Caco-2 (cell line): Measurements from ENCODE around the gene DPH6. TPM values are rescaled to one million over a fixed set of nuclear protein-coding genes. Genes with fewer than 3 reads are reported as not detected.

Experiments
- BruUV-seq: library from RNA; stranded (reverse); fragments of 400-500 nt; replicated peaks from 2 replicates; lab custom pipeline; 2021; lab: Mats Ljungman, UMichigan
- CTCF ChIA-PET: fragments of 300-600 bp; sonication (Branson Sonifier 250); formaldehyde crosslinking; loops from one replicate; lab custom pipeline; 2022; ENCODE audit warnings: antibody characterized with exemption; lab: Charles Lee
- POLR2A ChIA-PET: fragments of 300-600 bp; sonication (Branson Sonifier 250); formaldehyde crosslinking; loops from one replicate; lab custom pipeline; 2022; ENCODE audit warnings: antibody characterized with exemption; lab: Charles Lee
- DNase-seq, 2 experiments: peaks; one replicate each; pipeline versions ENCODE4 v3.0.0 to v3.0.0-alpha.2; 2020 to 2022
- H3K27me3 ChIP-seq: replicated peaks from 2 replicates; pipeline ENCODE4 v1.6.0; 2011; ENCODE audit warnings: low read length; ENCODE audit not compliant: control insufficient read depth, insufficient read depth
- H3K36me3 ChIP-seq: 2 replicates; pipeline ENCODE4 v1.5.1; 2011; ENCODE audit warnings: low read length; ENCODE audit not compliant: control insufficient read depth, insufficient read depth
- H3K4me1 ChIP-seq: fragments of 250-450 bp; sonication (Bioruptor Pico); 2 replicates; pipeline ENCODE4 v1.5.1; 2020; ENCODE audit warnings: mild to moderate bottlenecking
- H3K4me3 ChIP-seq: 2 replicates; pipeline ENCODE4 v1.5.1; 2011; ENCODE audit warnings: low read depth, mild to moderate bottlenecking, control low read depth, low read length
- H3K9me3 ChIP-seq: fragments of 250-450 bp; sonication (Bioruptor Pico); 2 replicates; pipeline ENCODE4 v1.5.1; 2020; ENCODE audit warnings: mild to moderate bottlenecking, moderate library complexity
- H3K27ac Mint-ChIP-seq: one replicate; pipeline ENCODE4 v1.8.0; 2022; ENCODE audit warnings: mixed read lengths; ENCODE audit not compliant: unreplicated experiment
- H3K27me3 Mint-ChIP-seq: one replicate; pipeline ENCODE4 v1.8.0; 2022; ENCODE audit warnings: mixed read lengths; ENCODE audit not compliant: insufficient read depth, unreplicated experiment
- H3K36me3 Mint-ChIP-seq: one replicate; pipeline ENCODE4 v1.8.0; 2022; ENCODE audit warnings: mild to moderate bottlenecking, mixed read lengths; ENCODE audit not compliant: insufficient read depth, unreplicated experiment
- H3K4me1 Mint-ChIP-seq: one replicate; pipeline ENCODE4 v1.8.0; 2022; ENCODE audit warnings: low read depth, mixed read lengths; ENCODE audit not compliant: unreplicated experiment
- H3K4me3 Mint-ChIP-seq: one replicate; pipeline ENCODE4 v1.8.0; 2022; ENCODE audit warnings: mild to moderate bottlenecking, moderate library complexity, mixed read lengths; ENCODE audit not compliant: unreplicated experiment
- H3K9me3 Mint-ChIP-seq: one replicate; pipeline ENCODE4 v1.8.0; 2022; ENCODE audit warnings: mixed read lengths; ENCODE audit not compliant: unreplicated experiment
- CTCF ChIP-seq, 2 experiments: fragments of 200-600 bp in 1 of 2; IDR thresholded peaks; 1 replicate in 1 of 2; 2 replicates in 1 of 2; pipeline versions ENCODE4 v1.5.1 to v1.8.0; 2011 to 2022; ENCODE audit warnings: antibody characterized with exemption in 1 of 2, control low read depth in 1 of 2, inconsistent platforms in 1 of 2, low read depth in 1 of 2, low read length in 1 of 2, mild to moderate bottlenecking in 1 of 2, moderate library complexity in 1 of 2; ENCODE audit not compliant: insufficient read depth in 1 of 2, severe bottlenecking in 1 of 2, unreplicated experiment in 1 of 2
- intact Hi-C: fragments of 100-400 bp; cut with micrococcal nuclease; formaldehyde crosslinking; loops from one replicate; pipeline ENCODE4 v1.10.0; 2022; ENCODE audit not compliant: unreplicated experiment
- total RNA-seq: library from RNA; stranded (reverse); gene quantifications from 2 replicates; pipeline ENCODE4 v1.2.3, GENCODE V29; 2022

DPH6 gene
- total RNA-seq, 1 experiment from 2014 or later, result 24.0 TPM

GRCh38 chr15:35481064-35481463 is 64.9 kb downstream of the DPH6 start:
- Mint-ChIP-seq H3K27me3 (no peaks in the 10 kb centered on the region), H3K4me1 (peaks cover 13% of the 10 kb centered on the region), H3K9me3 (peaks cover 3% of the 10 kb centered on the region), H3K27ac (no peak overlapping the region), H3K36me3 (peaks cover 2% of the 10 kb centered on the region), H3K4me3 (no peak overlapping the region)
- TF ChIP-seq CTCF (IDR thresholded peaks at IDR 0.05; ENCODE audit: insufficient read depth in 1 of 2, low read depth in 1 of 2, low read length in 1 of 2, severe bottlenecking in 1 of 2, unreplicated experiment in 1 of 2), result no peak
- no TSS peak for BruUV-seq
- Histone ChIP-seq H3K4me1 (peaks cover 7% of the 10 kb centered on the region), H3K36me3 (no peaks in the 10 kb centered on the region), H3K27me3 (no peaks in the 10 kb centered on the region), H3K4me3 (no peak overlapping the region), H3K9me3 (no peaks in the 10 kb centered on the region)
- POLR2A ChIA-PET, result no interaction called here
- intact Hi-C loops, result no loop called here
- DNase-seq, result no peak
- CTCF ChIA-PET, result no interaction called here

DNA sequence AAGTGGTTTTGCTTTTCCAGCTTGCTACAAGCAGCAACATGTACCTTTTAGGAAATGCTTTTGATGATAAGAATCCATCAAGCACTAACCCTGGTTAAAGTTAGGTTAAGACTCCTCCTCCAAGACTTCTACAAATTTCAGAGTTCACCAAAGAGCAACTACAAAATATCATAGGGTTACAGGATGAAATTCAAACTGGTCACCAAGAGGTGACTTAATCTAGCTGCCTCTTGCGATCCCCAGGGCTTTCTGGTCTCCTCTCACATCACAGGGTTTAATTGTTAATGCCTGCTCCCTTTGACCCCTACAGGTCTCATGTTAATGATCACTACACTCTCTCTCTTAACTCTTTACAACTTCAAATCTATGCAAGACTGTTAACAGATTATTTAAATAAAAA is 66.5 kb downstream of the DPH6 start:
- no peak for TF ChIP-seq CTCF (IDR thresholded peaks at IDR 0.05; ENCODE audit: insufficient read depth in 1 of 2, low read depth in 1 of 2, low read length in 1 of 2, severe bottlenecking in 1 of 2, unreplicated experiment in 1 of 2)
- ChIA-PET CTCF (no interaction called here), POLR2A (no interaction called here)
- Histone ChIP-seq H3K4me3 (no peak overlapping the region), H3K36me3 (no peaks in the 10 kb centered on the region), H3K9me3 (no peaks in the 10 kb centered on the region), H3K4me1 (peaks cover 7% of the 10 kb centered on the region), H3K27me3 (no peaks in the 10 kb centered on the region)
- H3K27ac Mint-ChIP-seq, result no peak overlapping the region
- peaks cover 13% of the 10 kb centered on the region for H3K4me1 Mint-ChIP-seq
- H3K36me3 Mint-ChIP-seq, result no peaks in the 10 kb centered on the region
- DNase-seq, result peak in 1 of 2 experiments; percentile 1
- no TSS peak for BruUV-seq
- intact Hi-C loops, result no loop called here
- H3K9me3 Mint-ChIP-seq, result no peaks in the 10 kb centered on the region
- H3K27me3 Mint-ChIP-seq, result no peaks in the 10 kb centered on the region
- no peak overlapping the region for H3K4me3 Mint-ChIP-seq

DNA sequence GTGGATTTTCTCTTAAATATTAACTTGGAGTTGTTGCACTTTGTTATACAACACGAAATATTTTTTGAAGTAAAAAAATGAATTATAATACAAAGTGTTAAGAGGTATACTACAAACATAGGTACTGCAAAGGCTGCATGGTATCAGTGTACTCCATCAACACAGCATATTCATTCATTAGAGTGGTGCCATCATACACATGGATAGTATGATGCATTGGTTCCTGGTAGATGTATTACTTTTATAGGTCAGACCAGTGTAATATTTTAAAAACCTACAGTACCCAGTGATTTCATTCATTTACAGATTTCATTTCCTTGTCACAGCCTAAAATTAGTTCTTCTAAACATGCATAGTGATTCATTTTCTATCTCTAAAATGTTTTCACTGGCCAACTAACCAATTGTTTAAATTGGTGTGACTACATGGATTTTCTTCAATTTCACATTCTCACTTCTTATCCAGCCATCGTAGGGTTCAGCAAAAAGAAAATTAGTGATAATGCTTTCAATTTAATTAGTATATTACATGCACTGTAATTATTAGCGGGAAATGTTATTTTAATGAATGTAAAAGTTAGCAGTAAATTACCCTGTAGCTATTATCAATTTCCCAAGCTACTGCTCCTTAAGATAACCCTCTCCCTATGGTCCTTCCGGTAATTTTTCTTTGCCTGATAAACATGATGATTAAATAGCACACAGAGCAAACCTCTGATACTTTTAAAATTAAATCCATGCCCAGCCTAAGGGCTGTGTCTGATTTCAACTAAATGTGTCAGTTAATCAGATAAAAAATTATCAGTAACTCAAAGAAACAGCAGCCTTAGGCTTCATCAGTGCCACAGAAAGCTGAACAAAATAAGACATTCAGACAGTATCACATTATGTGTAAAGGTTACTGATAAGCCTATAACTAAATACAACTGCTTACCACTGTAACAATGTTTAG is 68.4 kb downstream of the DPH6 start:
- Mint-ChIP-seq H3K27me3 (no peaks in the 10 kb centered on the region), H3K4me3 (no peak overlapping the region), H3K4me1 (peaks cover 13% of the 10 kb centered on the region), H3K36me3 (no peaks in the 10 kb centered on the region), H3K9me3 (no peaks in the 10 kb centered on the region), H3K27ac (no peak overlapping the region)
- ChIA-PET CTCF (no interaction called here), POLR2A (no interaction called here)
- Histone ChIP-seq H3K9me3 (no peaks in the 10 kb centered on the region), H3K4me1 (peaks cover 7% of the 10 kb centered on the region), H3K36me3 (no peaks in the 10 kb centered on the region), H3K4me3 (no peak overlapping the region), H3K27me3 (no peaks in the 10 kb centered on the region)
- no TSS peak for BruUV-seq
- TF ChIP-seq CTCF (IDR thresholded peaks at IDR 0.05; ENCODE audit: insufficient read depth in 1 of 2, low read depth in 1 of 2, low read length in 1 of 2, severe bottlenecking in 1 of 2, unreplicated experiment in 1 of 2), result no peak
- intact Hi-C loops, result no loop called here
- no peak for DNase-seq
